Endothelial cell (in vitro differentiated cells): Measurements from ENCODE around the gene GRIN2D. TPM values are rescaled to one million over a fixed set of nuclear protein-coding genes. Genes with fewer than 3 reads are reported as not detected.

Source experiments
- DNase-seq: peaks from one replicate; pipeline ENCODE4 v3.0.0; 2021; ENCODE audit warnings: low spot score
- H3K27ac Mint-ChIP-seq: one replicate; pipeline ENCODE4 v1.8.0; 2021; ENCODE audit warnings: mixed read lengths, inconsistent platforms; ENCODE audit not compliant: unreplicated experiment
- H3K27me3 Mint-ChIP-seq: one replicate; pipeline ENCODE4 v1.8.0; 2021; ENCODE audit warnings: mild to moderate bottlenecking, moderate library complexity, mixed read lengths, inconsistent platforms; ENCODE audit not compliant: unreplicated experiment
- H3K36me3 Mint-ChIP-seq: one replicate; pipeline ENCODE4 v1.8.0; 2021; ENCODE audit warnings: mild to moderate bottlenecking, low read depth, mixed read lengths, inconsistent platforms; ENCODE audit not compliant: unreplicated experiment
- H3K4me1 Mint-ChIP-seq: one replicate; pipeline ENCODE4 v1.8.0; 2021; ENCODE audit warnings: mild to moderate bottlenecking, mixed read lengths, inconsistent platforms; ENCODE audit not compliant: unreplicated experiment
- H3K4me3 Mint-ChIP-seq: one replicate; pipeline ENCODE4 v1.8.0; 2021; ENCODE audit warnings: mild to moderate bottlenecking, mixed read lengths, inconsistent platforms; ENCODE audit not compliant: unreplicated experiment
- H3K9me3 Mint-ChIP-seq: one replicate; pipeline ENCODE4 v1.8.0; 2021; ENCODE audit warnings: mixed read lengths, inconsistent platforms; ENCODE audit not compliant: unreplicated experiment
- CTCF ChIP-seq: fragments of 200-600 bp; sonication (generic); IDR thresholded peaks from one replicate; pipeline ENCODE4 v1.5.0; 2021; ENCODE audit warnings: antibody characterized with exemption; ENCODE audit not compliant: unreplicated experiment
- total RNA-seq: library from RNA; stranded (reverse); fragmentation: NEBNext Ultra II Directional; extraction: Animal tissue kit (Norgen Biotek cat#: 25700); gene quantifications from one replicate; pipeline ENCODE4 v1.2.1, GENCODE V29; 2021; ENCODE audit not compliant: unreplicated experiment

GRIN2D gene
- total RNA-seq, 1 donor from 2014 or later: 25.2 TPM

- no peak for DNase-seq
- peaks cover 5% of the 10 kb centered on the region for H3K36me3 Mint-ChIP-seq
- peaks cover 28% of the 10 kb centered on the region for H3K27me3 Mint-ChIP-seq
- TF ChIP-seq CTCF: no peak
- peaks cover 27% of the 10 kb centered on the region for H3K4me1 Mint-ChIP-seq
- peak overlapping the region; percentile 19 for H3K27ac Mint-ChIP-seq
- no peaks in the 10 kb centered on the region for H3K9me3 Mint-ChIP-seq
- peak overlapping the region; percentile 80 for H3K4me3 Mint-ChIP-seq
Measured at GRCh38 chr19:48394331-48395169, 1.1 kb downstream of the GRIN2D start.

- no peak for DNase-seq
- Mint-ChIP-seq H3K9me3 (no peaks in the 10 kb centered on the region), H3K27ac (no peak overlapping the region), H3K27me3 (peaks cover 31% of the 10 kb centered on the region), H3K4me1 (peaks cover 29% of the 10 kb centered on the region), H3K36me3 (peaks cover 6% of the 10 kb centered on the region), H3K4me3 (peak overlapping the region; percentile 77)
- TF ChIP-seq CTCF: no peak
Measured at GRCh38 chr19:48395170-48395455, 1.6 kb downstream of the GRIN2D start.

GRCh38 chr19:48395499-48395898 lies 2.0 kb downstream of the GRIN2D start:
- TF ChIP-seq CTCF: no peak
- Mint-ChIP-seq H3K4me3 (peak overlapping the region; percentile 65), H3K36me3 (peaks cover 3% of the 10 kb centered on the region), H3K4me1 (peaks cover 33% of the 10 kb centered on the region), H3K9me3 (no peaks in the 10 kb centered on the region), H3K27ac (no peak overlapping the region), H3K27me3 (peaks cover 33% of the 10 kb centered on the region)
- no peak for DNase-seq

GRCh38 chr19:48396016-48396823 lies 2.8 kb downstream of the GRIN2D start:
- DNase-seq: no peak
- Mint-ChIP-seq H3K4me1 (peaks cover 38% of the 10 kb centered on the region), H3K27me3 (peaks cover 36% of the 10 kb centered on the region), H3K4me3 (peak overlapping the region; percentile 37), H3K27ac (no peak overlapping the region), H3K36me3 (peaks cover 3% of the 10 kb centered on the region), H3K9me3 (no peaks in the 10 kb centered on the region)
- no peak for TF ChIP-seq CTCF

- Mint-ChIP-seq H3K9me3 (no peaks in the 10 kb centered on the region), H3K27ac (no peak overlapping the region), H3K4me1 (peaks cover 44% of the 10 kb centered on the region), H3K36me3 (peaks cover 3% of the 10 kb centered on the region), H3K4me3 (no peak overlapping the region), H3K27me3 (peaks cover 40% of the 10 kb centered on the region)
- no peak for DNase-seq
- no peak for TF ChIP-seq CTCF
Measured at GRCh38 chr19:48396824-48397176, 3.3 kb downstream of the GRIN2D start.
